Fibroblast of upper back skin (primary cell): ENCODE measurements around the gene SLCO2A1.

ENCODE experiments used
- DNase-seq: peaks from one replicate; pipeline ENCODE4 v3.0.0-alpha.2; 2013

The SLCO2A1 gene

DNA sequence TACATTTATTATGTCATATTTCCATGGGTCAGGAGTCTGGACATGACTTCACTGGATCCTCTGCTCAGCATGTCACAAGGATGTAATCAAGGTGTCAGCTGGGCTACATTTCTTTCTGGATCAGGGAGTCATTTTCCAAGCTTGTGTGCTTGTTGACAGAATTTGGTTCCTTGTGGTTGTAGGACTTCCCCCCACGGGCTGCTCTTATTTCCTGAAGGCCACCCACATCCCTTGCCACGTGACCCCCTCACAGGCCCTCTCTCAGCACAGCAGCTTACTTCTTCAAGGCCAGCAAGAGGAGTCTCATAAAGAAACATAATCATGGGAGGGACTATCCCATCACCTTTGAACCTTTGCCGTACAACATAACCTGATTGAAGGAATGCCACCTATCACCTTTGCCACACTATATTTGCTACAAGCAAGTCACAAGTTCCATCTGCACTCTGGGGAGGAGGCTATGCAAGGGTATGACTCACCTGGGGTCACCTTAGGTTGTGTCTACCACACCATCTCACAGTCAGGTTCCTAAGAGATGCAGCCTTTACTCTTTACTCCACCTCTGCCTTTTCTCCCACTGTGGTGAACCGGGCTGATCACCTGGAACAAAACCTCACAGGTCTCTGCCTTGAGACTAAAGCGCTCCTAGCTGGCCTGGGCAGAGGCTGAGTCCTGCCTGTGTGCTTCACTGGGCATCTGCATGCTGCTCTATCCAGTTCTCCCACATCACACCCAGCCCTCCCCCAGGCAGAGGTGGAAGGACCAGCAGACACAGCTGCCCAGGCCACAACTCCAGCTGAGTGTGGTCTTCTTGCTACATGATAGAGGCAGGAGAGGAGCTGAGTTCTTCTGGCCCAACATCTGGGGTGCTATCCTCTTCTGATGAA lies 147.5 kb downstream of the SLCO2A1 start:
- DNase-seq, result no peak

DNA sequence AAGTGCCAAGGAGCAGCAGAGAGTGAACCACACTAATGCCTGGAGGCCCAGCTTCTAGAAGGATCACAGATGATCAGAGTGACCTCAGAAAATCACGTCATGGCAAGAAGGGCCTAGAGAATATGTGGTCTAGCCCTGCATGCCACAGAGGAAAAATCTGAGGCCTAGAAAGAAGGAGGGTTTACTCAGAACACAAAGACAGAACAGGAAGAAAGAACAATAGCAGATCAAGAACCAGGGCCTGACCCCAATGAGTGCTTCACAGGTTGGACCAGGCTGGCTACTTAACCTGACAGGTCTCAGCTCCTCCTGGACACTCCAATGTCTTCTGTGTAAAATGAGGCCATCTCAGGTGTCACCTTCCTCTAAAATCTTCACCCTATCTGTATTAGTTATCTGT lies 148.2 kb downstream of the SLCO2A1 start:
- DNase-seq, result no peak

- DNase-seq, result no peak
Observed at GRCh38 chr3:133880886-133881455, 148.8 kb downstream of the SLCO2A1 start.

- DNase-seq, result no peak
Observed at GRCh38 chr3:133880287-133880686, 149.4 kb downstream of the SLCO2A1 start.

DNA sequence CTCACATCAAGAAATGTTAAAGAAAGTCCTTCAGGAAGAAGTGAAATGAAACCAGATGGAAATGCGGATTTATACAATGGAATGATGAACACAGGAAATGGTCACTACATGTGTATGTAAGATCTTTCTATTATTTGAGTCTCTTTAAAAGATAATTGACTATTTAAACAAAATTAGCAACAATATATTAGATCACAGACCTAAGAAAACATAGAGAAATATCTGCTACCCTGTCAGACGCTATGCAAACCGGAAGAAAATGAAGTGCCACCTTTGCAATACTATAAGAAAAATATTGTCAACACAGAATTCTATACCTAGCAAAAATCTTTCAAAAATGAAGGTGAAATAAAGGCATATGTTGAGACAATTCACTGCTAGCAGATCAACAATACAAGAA lies 151.2 kb downstream of the SLCO2A1 start:
- DNase-seq, result no peak
